HG02678 (cell line): ENCODE data around the gene BICC1.

ENCODE experiments used
- ATAC-seq: cut with Tn5 transposase; IDR thresholded peaks from one replicate; pipeline ENCODE4 v1.9.1; 2021; ENCODE audit warnings: mild to moderate bottlenecking, moderate library complexity; ENCODE audit not compliant: unreplicated experiment

Gene BICC1, protein sequence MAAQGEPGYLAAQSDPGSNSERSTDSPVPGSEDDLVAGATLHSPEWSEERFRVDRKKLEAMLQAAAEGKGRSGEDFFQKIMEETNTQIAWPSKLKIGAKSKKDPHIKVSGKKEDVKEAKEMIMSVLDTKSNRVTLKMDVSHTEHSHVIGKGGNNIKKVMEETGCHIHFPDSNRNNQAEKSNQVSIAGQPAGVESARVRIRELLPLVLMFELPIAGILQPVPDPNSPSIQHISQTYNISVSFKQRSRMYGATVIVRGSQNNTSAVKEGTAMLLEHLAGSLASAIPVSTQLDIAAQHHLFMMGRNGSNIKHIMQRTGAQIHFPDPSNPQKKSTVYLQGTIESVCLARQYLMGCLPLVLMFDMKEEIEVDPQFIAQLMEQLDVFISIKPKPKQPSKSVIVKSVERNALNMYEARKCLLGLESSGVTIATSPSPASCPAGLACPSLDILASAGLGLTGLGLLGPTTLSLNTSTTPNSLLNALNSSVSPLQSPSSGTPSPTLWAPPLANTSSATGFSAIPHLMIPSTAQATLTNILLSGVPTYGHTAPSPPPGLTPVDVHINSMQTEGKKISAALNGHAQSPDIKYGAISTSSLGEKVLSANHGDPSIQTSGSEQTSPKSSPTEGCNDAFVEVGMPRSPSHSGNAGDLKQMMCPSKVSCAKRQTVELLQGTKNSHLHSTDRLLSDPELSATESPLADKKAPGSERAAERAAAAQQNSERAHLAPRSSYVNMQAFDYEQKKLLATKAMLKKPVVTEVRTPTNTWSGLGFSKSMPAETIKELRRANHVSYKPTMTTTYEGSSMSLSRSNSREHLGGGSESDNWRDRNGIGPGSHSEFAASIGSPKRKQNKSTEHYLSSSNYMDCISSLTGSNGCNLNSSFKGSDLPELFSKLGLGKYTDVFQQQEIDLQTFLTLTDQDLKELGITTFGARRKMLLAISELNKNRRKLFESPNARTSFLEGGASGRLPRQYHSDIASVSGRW

DNA sequence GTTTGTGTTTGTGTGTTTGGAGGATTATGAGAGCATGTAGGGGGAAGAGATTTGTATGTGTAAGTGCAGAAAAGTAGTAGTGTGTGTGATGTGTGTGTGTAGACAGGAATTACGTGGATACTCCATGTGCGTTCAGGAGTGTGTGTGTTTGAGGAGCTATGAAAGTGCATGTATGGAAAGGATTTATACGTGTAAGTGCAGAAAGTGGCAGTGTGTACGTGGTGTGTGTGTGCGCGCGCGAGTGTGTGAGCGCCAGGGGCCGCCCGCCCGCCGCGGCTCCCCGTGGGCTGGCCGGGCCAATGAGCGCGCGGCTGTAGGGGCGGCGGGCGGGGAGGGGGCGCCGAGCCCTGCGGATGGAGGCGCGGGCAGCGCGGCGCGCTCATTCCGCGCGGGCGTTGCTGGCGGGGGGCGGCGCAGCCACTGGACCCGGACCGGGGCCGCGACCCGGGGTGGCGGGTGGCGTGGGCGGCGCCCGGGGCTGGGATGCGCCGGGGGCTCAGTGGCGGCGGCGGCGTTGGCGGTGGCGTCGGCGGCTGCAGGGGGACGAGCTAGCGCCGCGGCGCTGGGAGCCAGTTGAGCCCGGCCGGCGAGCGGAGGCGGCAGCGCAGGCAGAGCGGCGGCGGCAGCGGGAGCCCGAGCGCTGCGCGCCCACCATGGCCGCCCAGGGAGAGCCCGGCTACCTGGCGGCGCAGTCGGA is at the start of gene BICC1:
Gene BICC1, plus strand, starts transcription at position 382 of the 697 bp plus-strand sequence. Its CDS starts 272 bp downstream, at position 654.
- no peak for ATAC-seq

GRCh38 chr10:58464956-58465355 is 47.7 kb upstream of the BICC1 start:
- ATAC-seq = no peak

DNA sequence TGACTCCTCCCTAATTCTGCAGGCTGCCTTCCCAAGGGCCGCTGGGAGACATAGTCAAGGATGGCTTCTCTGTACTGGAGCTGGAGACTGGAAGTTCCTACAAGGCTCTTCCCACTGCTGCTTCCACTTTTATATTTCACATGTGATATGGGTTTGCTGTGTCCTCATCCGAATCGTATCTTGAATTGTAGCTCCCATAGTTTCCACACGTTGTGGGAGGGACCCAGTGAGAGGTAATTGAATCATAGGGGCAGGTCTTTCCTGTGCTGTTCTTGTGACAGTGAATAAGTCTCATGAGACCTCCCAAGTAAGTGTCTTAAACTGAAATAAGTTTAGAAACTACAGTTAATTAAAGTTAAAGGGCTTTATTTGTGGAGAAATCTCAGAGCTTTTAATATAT is 47.0 kb upstream of the BICC1 start:
- ATAC-seq = no peak

- ATAC-seq = no peak
These were observed 44.6 kb upstream of the BICC1 start for GRCh38 chr10:58467931-58468635.

DNA sequence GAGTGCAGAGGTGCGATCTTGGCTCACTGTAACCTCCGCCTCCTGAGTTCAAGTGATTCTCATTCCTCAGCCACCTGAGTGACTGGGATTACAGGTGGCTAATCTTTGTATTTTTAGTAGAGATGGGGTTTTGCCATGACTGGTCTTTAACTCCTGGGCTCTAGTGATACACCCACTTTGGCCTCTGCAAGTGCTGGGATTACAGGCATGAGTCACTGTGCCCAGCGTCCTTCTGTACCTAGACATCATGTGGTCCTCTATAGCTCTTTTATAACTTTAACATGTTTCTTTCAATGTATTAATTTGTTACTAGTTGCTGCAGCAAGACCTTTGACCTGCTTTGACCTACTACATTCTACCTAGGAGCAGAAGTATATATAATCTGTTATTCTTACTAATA is 38.7 kb upstream of the BICC1 start:
- no peak for ATAC-seq

DNA sequence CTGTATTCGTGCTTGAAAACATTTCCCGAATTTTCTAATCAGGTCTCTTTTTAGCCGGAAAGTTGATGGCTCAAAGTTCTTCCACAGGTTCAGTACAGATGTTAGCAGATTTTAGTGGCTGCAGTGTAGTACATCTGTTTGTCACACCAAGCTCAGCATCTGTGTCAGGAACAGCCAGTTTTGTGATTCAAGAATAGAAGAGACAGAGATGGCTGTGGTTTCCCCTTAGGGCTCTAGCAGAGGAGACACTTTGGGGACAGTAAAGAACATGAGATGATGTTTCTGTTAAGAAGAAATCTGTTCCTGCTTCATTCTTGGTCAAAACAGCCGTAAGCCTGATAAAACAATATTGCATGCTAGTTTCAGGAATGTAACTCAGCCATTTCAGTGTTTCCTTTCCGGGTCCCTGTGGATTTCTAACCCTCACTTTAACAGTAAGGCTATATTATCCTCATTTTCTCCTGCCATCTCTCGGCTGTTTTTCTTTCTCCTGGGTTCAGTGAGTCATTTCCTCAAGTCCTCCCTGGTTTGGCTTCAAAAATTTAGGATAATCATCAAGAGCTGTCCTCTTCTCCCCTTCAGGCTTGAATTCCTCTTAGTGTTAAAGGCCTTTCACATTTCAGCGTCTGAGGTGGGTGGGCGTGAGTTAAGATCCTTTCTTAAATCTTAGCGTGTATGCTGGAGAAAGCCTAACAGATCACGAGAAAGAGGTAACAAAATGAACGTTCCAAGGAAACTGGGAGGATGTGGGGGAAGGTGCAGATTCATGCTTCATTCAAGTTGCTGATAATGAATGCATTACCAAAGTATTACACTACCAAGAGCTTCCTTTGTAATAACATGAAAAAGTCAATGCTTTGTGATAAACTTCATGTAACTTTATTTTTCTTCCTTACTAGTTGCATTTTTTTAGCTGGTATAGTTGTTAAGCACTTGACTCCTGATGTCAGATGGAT is 37.1 kb upstream of the BICC1 start:
- ATAC-seq = no peak

GRCh38 chr10:58477122-58477521 is 35.5 kb upstream of the BICC1 start:
- ATAC-seq = no peak

DNA sequence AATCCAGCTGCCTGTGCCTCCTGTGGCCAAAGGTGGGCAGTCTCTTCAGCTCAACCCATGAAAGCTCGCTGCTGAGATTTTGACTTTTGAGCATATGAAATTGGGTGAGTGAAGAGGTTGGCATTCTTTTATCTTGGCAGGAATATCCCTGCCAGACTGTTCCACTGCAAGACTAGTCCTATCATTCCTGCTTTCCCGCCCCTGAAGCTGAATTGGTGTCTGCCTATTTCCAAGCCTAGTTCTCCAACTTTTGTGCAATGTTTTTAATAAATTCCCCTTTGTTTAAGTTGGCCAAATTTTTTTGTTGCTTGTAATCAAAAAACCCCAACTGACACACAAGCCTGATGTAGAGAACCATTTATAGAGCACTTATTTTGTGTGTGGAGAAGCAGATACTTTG is 34.8 kb upstream of the BICC1 start:
- ATAC-seq = no peak

DNA sequence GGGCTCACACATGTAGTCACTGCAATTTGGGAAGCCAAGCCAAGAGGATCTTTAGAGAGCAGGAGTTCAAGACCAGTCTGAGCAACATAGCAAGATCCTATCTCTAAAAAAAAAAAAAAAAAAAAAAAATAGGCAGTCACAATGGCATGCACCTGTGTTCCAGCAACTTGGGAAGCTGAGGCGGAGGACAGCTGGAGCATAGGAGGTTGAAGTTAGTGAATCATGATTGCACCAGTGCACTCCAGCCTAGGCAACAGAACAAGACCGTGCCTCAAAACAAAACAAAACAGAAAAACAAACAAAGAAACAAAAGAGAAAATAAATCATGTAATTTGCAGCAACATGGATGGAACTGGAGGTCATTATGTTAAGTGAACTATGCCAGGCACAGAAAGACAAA is 33.6 kb upstream of the BICC1 start:
- ATAC-seq = no peak

GRCh38 chr10:58480321-58480720 is 32.4 kb upstream of the BICC1 start:
- ATAC-seq = no peak

DNA sequence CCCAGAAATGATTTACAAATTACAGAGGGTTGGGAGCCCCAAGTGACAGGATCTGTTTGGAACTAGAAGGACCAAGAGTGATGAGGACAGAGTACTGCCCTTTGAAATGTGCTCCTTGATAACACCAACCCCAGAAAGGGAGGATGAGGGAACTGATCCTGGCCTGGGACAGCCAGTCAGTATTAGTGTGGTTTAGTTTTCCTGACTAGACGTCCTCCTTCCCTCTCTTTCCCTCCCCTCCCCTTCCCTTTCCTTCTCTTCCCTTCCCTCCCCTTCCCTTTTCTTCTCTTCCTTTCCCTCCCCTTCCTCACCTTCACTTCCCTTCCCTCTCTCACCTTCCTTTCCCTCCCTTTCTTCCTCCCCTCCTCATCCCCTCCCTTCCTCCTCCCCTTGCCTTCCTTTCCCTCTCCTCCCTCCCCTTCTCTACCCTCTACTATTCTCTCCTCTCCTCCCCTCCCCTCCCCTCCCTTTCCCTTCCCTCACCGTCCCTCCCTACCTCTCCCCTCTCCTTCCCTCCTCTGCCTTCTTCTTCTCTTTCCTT is 31.0 kb upstream of the BICC1 start:
- ATAC-seq = no peak

GRCh38 chr10:58486821-58487220 is 25.9 kb upstream of the BICC1 start:
- ATAC-seq = no peak

DNA sequence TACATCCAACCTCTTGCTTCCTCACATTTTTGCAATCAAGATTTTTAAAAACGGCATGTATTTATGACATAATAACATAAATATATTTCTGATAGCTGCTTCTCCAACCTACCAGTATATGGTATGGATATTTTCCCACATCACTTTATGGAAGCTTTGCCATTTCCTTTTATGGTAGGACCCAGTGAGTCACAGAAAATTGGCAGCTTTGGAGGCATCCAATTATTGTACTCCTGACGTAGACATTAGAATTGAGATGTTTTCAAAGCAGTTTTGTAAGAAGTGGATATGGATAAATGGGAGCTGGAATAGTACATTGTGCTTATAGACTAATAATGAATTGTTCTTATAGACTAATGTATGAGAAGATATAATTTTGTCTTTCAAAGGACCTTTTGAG is 23.8 kb upstream of the BICC1 start:
- no peak for ATAC-seq

DNA sequence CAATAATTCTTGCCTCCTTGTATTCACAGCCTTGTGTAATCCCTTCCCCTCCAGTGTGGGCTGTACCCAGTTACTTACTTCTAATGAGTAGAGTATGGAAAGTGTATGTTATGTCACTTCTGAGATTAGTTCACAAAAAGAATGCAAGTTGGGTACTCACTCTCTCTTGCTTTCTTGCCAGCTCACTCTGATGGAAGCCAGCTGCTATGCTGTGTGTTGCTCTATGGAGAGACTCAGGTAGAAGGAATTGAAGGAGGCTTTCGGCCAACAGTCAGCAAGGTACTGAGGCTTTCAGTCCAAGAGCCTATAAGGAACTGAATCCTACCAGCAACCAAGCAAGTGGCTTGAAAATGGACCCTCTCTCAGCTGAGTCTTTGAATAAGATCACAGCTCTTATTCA is 9.7 kb upstream of the BICC1 start:
- ATAC-seq = no peak

DNA sequence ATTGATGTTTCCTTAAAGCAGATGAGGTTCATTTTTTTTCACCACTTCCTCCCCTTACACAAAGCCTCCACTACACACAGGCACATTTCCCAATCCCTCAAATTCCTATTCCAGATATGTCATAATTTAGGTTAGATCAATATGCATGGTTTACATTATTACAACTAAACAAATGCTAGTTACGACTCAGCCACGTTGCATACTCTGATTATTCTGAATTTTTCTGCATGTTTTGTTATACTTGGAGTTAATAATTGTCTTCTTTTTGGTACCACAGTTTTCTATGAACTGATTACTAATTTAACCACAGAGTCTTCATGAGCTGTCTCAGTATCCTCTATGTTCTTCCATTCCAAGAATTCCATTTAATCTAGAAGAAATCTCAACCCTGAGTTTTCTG is 4.4 kb upstream of the BICC1 start:
- ATAC-seq = no peak

DNA sequence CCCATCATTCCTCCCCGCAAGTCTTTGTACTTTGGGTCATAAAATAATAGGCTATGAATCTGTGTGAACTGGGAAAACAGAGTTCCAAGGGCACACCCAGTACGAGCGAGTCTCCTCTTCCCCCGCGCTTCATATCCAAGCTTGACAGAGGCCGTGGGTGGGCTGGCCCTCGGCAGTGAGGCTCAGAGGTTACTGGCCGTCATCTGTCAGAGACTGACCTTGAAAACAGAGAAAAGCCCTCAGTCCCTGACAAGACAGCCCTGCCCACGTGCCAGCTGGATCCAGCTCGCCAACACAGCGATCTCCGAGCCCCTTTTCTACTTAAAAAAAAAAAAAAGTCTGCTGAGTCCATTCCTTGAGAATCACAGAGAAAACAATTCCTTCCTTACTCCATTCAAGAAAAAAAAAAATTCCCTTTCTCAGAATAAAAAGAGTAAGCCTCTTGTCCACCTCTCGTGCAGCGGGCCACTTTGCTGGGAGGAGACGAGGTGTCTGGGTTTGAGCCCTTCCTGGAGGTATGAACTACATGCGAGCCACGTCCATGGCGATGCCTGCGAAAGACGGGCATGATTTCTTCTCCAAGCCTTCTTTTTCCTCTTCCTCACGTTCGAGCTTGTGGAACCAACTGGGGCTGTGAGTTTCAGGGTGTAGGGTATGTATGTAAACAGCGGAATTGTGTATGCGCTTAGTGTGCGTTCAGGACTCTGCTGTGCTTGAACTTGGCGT is 744 bp upstream of the BICC1 start:
- no peak for ATAC-seq

GRCh38 chr10:58513188-58514110 is 777 bp downstream of the BICC1 start:
- ATAC-seq = no peak
